GM19023 (cell line): ENCODE results near the gene FECH.
A peak's percentile ranks its signal among the peaks of the same experiment; 100 is the strongest.
"Not testable (repeated sequence)": the region's sequence is repeated elsewhere in the genome, so short reads cannot be mapped to it uniquely, and the experiment has no call there.

Experiments used
- ATAC-seq: cut with Tn5 transposase; IDR thresholded peaks from one replicate; pipeline ENCODE4 v1.9.1; 2021; ENCODE audit warnings: mild to moderate bottlenecking, moderate library complexity; ENCODE audit not compliant: unreplicated experiment

FECH gene

DNA sequence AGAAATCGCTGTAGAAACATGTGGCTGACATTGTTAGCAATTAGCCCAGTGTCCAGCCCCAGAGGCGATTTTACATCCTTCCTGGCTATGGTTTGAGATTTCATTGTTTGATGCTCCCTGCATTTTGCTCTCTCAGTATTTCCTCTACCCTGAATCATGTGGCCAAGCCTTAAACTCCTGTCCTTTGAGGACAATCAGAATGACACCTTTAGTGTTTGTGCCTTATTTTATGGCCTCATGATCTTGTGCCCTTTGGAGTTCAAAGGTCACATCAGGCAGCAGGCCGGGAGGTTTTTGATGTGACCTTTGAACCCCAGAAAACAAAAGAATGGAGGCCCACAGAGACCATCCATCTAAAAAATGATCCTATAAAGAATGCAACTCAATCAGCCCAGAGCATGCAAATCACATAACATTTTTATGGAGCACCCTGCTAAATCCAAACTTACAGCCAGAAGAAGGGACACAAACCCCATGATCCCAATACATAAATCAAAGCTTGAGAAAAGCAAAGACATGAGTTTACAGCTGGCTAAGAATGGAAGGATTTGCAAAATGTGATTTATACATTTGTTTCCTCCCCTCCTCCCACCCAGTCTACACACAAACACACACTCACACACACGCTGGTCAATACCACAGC is 52.5 kb downstream of the FECH start:
- no peak for ATAC-seq

DNA sequence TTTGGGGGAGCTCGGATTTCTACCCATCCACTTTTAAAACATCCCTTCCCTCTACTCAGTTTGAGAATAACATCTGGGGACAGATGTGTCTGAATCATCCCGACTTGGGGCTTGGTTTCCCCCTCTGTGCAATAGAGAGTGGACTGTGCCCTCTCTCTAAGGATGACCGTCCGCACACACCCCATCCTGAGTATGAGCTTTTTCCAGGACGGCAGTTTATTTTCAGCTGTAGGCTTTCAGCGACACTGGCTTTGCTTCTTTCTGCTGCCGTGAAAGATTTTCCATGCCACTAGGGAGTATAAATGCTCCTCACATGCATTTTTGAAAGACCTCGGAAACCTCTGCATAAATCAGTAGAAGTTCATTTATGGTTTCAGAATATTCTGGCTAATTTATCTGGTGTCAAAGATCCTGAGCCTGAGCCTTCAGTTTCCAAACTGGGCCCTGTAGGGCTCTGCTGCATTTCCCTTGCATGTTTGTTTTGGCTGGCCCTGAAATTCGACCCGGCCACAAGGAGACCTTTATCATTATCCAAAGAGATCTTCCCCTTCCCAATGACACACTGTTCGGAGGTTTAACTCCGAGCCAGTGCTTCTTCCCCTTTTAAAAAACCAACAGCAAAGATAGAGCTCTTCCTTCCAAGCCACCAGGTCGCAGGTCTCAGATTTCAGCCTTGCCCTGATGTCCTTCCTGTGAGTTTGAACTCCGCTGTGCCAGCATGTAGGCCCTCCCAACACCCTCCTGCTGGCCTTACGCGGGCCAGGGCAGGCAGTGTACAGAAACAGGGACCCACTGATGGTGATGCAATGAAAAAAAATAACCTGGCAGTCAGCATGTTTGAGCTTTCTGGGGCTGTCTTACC is 53.3 kb downstream of the FECH start:
- no peak for ATAC-seq

DNA sequence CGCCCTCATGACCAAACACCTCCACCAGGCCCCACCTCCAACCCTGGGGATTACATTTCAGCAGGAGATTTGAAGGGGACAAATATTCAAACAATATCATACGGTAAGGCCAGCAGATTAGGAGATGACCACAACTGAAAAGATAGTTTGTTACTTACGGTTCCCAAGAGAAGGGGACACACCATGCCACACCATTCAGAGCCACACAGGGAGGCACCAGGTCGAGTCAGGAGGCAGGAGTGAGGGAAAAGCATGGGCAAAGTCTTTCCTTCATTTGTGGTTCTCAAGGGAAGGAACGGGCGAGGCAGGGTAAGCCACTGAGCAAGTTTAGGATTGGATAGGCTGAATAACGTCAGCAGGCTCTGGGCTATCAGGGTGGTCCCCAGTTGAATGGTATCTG is 57.4 kb downstream of the FECH start:
- no peak for ATAC-seq

DNA sequence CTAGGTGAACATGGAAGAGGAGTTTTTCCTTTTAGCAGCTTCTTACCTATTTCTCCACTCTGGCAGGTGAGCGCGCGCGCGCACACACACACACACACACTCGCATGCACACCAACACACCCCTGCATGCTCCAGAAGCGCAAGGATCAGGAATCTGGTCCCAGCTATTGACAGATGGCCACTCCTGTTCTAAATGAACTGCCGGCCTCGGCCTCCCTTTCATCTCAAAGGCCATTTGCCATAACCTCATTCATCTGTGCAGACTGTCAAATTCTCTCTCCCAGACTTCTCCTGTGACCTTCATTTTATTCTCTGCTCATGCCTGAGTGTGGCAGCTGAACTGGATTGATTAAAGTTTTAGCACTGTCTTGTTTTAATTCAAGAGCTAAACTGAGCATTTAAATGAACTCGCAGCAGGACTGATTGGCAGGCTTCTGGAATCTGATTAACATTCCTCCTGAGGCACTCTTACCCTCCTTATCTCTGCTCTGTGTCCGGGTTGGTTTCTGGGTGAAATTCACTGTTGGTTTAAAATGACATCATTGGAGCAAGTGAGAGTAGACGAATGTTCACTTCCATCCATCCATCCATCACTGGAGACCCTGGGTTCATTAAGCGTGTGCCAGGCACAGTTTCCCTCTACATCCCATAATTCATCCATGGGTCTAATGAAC is 58.8 kb downstream of the FECH start:
- ATAC-seq: no peak

DNA sequence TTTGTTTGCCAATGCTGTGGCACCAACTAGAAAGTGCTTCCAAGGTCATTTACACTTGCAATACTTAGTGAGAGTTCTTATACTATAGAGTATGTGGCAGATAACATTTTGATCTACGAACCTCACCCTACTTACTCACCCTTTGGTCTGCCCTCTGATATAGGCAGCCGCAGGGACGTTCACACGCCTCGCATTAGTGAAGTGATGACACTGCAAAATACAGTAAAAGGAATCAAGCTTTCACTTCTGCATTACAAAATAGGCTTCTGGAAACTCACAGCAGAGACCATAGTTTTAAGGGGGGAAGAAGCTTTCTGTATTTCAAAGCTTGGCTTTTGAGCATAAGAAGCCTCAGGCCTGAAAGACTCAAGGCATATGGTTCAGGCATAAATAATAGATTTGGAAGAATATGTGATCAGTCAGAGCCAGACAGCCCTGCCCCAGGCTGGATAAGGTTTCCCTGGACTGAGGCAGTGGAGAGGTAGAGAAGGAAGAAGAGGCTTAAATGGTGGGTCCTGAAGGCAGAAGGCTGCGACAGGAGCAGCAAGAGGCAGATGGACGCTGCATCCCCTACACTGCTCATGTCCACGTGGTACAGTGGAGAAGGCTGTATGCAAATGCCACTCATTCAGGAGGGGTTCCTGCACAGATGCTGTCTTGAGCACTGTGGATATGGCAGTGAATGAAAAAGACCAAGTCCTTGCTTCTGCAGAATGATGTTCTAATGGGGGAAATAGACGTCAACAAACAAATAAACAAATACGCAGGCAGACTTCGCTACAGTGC is 63.1 kb downstream of the FECH start:
- peak; percentile 58 for ATAC-seq

DNA sequence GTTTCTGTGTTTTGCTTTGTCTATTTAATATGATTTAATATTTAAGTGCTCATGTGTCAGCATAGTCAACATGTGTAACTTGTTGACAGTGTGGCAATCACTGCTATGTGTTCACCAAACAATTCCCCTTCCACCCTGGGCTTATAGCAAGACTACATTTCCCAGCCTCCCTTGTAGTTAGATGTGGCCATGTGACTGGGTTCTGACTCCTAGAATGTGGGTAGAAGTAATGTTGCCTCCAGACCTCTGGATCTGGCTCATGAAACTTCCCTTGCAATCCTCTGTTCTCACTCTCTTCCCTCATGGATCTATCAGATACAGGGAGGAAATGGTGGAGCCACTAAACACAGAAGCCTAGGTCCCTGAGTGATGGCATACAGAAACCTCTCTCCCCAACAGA is 64.2 kb downstream of the FECH start:
- ATAC-seq: not testable (repeated sequence)

DNA sequence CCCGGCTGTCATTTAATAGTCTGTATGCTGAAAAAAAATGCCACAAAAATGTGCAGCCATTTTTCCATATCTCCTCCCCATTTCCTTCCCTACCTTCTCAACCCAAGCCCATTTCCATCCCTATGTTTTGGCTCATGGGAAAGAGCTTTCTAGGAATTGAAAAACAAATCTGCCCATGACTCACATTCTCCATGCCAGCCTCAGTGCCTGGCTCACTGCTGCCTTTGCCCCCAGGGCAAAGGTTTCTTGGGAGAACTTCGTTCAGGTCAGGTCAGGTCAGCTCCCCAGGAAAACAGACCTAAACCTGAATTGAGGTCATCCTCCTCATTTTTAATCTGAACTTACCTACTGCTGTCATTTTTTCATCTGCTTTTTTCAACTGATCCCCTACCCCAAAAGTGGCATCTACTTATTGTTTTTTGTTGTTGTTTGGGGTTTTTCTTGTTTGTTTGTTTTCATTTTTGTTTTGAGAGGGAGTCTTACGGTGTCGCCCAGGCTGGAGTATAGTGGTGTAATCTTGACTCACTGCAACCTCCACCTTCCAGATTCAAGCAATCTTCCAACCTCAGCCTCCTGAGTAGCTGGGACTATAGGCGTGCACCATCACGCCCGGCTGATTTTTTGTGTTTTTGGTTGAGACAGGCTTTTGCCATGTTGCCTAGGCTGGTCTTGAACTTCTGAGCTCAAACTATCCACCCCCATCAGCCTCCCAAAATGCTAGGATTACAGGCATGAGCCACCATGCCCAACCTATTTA is 66.7 kb downstream of the FECH start:
- no peak for ATAC-seq

DNA sequence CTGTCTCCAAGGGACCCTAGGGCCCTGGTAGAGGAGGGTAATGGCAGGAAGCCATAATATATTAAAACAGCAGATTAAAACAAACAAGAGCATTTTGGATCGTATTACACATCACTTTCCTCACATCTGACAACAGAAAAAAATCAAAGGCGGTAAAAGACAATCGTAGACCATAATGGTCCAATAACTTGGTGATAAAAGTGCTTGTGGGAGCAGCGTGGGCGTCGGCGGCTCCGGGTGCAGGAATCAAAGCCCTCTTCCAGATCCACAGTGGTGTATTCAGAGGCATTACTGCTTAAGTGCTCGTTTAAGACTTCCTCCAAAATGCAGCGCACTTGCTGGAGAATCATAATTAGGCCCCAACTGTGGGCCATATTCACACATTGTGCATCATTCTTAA is 68.0 kb downstream of the FECH start:
- no peak for ATAC-seq

DNA sequence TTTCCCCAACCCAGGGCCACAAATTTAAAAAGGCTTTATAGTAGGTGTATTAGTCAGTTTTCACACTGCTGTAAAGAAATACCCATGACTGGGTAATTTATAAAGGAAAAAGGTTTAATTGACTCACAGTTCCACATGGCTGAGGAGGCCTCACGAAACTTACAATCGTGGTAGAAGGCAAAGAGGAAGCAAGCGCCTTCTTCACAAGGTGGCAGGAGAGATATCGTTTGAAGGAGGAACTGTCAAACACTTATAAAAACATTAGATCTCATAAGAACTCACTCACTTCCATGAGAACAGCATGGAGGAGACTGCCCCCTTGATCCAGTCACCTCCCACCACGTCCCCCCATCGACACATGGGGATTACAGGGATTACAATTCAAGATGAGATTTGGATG is 70.4 kb downstream of the FECH start:
- no peak for ATAC-seq

DNA sequence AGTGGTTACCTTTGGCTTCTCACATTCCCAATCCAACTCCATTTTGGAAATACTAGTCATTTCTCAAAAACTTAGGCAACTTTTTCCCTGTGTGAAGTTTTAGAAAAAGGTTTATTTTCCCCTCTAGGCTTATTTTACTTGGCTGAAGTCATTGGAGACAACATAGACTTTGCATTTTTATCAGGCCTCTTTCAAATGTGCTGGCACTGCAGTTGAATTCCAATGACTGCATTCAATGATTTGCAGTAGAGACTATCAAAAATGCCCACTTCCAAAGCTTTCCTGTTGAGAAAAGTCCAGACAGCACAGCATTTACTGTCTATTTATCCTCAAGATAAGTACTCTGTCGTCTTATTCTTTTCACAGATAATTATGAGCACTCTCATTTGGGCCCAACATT is 81.3 kb downstream of the FECH start:
- no peak for ATAC-seq

DNA sequence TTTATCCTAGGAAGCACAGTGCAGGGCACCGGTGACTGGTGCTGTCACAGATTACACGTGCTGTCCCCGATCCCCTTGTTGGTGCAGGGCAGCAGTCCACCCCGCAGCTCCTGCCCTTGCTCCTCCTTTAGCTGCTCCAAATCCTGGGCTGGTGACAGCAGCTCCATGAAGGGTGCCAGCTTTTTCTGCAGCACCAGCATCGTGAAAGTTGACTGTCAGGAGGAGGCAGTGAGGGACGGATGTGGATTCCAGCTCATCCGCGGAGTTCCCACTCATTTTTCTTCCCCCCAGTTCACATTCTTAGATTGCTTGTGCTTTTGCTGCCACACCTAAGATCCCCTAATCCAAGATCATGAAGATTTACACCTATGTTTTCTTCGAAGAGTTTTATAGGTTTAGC is 83.9 kb downstream of the FECH start:
- no peak for ATAC-seq

DNA sequence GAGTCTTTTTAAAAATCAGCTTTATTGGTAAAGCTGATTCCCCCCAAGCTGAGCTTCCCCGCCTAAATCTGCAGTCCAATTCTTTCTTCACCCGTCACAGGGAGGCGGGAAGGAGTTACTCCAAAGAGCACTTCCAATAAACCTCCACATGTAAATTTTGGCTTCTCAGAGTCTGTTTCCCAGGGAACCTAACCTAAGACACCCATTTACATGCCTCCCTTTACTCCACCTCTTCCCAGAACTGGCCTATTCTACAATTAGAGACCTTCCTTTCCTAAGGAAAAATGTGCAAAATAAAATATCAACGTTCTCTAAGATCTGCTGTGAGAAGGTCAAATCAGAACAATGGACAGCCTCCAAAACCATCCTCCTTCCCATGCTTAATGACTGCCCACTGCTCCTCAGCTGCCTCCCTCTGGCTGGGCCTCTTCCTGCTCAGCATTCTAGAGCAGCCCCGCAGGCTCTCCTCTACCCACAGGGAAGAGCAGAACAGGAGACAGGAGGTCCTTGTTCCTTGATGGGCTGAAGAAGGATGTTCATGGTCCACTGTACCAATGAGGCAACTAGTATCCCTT is 87.7 kb downstream of the FECH start:
- no peak for ATAC-seq
